ENCODE results near the gene PRDM11. TPM values are rescaled to one million over a fixed set of nuclear protein-coding genes. Genes with fewer than 3 reads are reported as not detected.
"Not testable (repeated sequence)": the region's sequence is repeated elsewhere in the genome, so short reads cannot be mapped to it uniquely, and the experiment has no call there.

The PRDM11 gene
- total RNA-seq, 1 donor from 2014 or later, result 18.3 TPM

DNA sequence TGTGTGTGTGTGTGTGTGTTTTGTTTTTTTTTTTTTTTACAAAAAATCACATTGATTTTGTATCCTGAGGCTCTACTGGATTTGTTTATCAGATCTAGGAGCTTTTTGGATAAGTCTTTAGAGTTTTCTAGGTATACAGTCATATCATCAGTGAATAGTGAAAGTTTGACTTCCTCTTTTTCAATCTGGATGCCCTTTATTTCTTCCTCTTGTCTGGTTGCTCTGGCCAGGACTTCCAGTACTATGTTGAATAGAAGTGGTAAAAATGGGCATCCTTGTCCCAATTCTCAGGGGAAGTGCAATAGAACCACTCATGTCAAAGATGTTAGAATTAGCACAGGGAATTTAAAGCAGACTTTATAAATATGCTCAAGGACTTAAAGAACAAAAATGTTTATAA is 32.6 kb upstream of the PRDM11 start:
- Histone ChIP-seq H3K27me3 (peaks cover 46% of the 10 kb centered on the region), H3K36me3 (no peaks in the 10 kb centered on the region), H3K4me1 (no peaks in the 10 kb centered on the region), H3K27ac (no peak overlapping the region), H3K4me3 (no peak overlapping the region), H3K9me3 (no peaks in the 10 kb centered on the region)
- intact Hi-C loops (cut with DNase I), result loop anchor here (5.0 kb wide), 2 partner anchors 178 to 218 kb away; no protein-coding TSS in a partner anchor
- TF ChIP-seq, protein P1, sequence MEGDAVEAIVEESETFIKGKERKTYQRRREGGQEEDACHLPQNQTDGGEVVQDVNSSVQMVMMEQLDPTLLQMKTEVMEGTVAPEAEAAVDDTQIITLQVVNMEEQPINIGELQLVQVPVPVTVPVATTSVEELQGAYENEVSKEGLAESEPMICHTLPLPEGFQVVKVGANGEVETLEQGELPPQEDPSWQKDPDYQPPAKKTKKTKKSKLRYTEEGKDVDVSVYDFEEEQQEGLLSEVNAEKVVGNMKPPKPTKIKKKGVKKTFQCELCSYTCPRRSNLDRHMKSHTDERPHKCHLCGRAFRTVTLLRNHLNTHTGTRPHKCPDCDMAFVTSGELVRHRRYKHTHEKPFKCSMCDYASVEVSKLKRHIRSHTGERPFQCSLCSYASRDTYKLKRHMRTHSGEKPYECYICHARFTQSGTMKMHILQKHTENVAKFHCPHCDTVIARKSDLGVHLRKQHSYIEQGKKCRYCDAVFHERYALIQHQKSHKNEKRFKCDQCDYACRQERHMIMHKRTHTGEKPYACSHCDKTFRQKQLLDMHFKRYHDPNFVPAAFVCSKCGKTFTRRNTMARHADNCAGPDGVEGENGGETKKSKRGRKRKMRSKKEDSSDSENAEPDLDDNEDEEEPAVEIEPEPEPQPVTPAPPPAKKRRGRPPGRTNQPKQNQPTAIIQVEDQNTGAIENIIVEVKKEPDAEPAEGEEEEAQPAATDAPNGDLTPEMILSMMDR (IDR thresholded peaks at IDR 0.05), result no peak
- DNase-seq, result no peak
- ATAC-seq, result no peak

DNA sequence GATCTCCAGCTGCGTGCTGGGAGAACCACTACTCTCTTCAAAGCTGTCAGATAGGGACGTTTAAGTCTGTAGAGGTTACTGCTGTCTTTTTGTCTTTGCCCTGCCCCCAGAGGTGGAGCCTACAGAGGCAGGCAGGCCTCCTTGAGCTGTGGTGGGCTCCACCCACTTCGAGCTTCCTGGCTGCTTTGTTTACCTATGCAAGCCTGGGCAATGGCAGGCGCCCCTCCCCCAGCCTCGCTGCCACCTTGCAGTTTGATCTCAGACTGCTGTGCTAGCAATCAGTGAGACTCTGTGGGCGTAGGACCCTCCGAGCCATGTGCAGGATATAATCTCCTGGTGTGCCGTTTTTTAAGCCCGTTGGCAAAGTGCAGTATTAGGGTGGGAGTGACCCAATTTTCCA is 18.6 kb upstream of the PRDM11 start:
- DNase-seq; H3K4me3 ChIP-seq; ATAC-seq; intact Hi-C loops (cut with DNase I); H3K27ac ChIP-seq; H3K36me3 ChIP-seq; H3K27me3 ChIP-seq; H3K4me1 ChIP-seq; H3K9me3 ChIP-seq: not testable (repeated sequence)

DNA sequence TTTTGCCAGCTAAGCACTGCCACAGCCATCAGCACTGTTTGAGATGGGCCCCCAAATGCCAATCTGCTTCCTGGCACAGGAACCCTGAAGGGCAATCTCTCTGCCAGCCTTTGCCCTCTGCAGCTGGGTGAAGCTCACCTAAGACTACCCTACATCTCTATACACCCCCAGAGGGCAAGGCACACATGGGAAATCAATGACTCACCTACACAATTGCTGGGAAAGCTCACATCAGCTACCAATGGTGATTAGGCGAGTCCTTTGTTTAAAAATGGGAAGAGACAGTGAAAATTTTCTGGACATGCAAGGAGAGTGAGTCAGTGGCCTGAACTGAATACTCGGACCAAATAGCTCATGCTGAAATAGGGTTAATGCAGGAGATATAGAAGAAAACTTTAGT is 12.6 kb upstream of the PRDM11 start:
- TF ChIP-seq, protein P1 (IDR thresholded peaks at IDR 0.05), result no peak
- Histone ChIP-seq H3K27me3 (peaks cover 16% of the 10 kb centered on the region), H3K4me3 (no peak overlapping the region), H3K27ac (no peak overlapping the region), H3K9me3 (no peaks in the 10 kb centered on the region), H3K4me1 (no peaks in the 10 kb centered on the region), H3K36me3 (no peaks in the 10 kb centered on the region)
- DNase-seq, result no peak
- ATAC-seq, result no peak
- intact Hi-C loops (cut with DNase I), result no loop called here

DNA sequence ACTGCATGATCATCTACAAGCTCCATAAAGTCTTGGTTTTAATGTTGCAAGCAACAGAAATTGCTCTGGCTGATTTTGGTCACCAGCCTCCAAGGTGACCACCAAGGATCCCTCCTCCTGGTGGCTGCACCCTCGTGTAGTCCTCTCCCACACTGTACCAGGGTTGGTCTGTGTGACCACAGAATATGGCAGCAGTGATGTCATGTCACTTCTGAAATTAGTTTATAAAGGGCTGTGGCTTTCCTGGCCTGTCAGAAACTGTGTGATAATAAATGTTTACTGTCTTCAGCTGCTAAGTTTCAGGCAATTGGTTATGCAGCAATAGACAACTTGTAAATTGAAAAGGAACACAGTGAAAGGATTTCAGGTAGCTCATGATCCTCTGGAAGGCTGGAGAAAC is 5.3 kb upstream of the PRDM11 start:
- intact Hi-C loops (cut with DNase I), result no loop called here
- TF ChIP-seq, protein P1 (IDR thresholded peaks at IDR 0.05), result no peak
- no peak for DNase-seq
- no peaks in the 10 kb centered on the region for H3K9me3 ChIP-seq
- H3K36me3 ChIP-seq, result no peaks in the 10 kb centered on the region
- ATAC-seq, result no peak
- no peak overlapping the region for H3K4me3 ChIP-seq
- H3K4me1 ChIP-seq, result no peaks in the 10 kb centered on the region
- no peak overlapping the region for H3K27ac ChIP-seq
- H3K27me3 ChIP-seq, result no peaks in the 10 kb centered on the region

DNA sequence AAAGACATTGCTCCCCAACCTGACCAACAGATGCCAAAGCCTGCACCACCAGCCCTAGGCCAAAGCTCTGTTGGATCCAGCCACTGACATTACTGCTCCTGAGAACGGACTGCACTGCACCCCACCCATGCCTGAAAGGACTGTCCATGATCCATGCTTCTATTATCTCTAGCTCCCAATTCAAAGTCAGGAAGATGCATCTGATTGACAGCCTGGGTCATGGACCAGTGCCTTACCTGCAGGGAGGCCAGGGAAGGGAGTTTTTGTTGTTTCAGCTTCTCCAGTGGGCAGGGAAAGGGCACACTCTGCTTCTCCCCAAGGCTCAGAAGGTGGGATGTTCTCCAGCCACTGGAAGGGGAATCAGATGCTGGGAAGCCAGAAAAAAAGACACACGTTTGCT is 4.8 kb upstream of the PRDM11 start:
- no peak overlapping the region for H3K4me3 ChIP-seq
- ATAC-seq (no peak), DNase-seq (no peak)
- no peaks in the 10 kb centered on the region for H3K4me1 ChIP-seq
- H3K36me3 ChIP-seq, result no peaks in the 10 kb centered on the region
- H3K27me3 ChIP-seq, result no peaks in the 10 kb centered on the region
- no peak overlapping the region for H3K27ac ChIP-seq
- intact Hi-C loops (cut with DNase I), result no loop called here
- TF ChIP-seq, protein P1 (IDR thresholded peaks at IDR 0.05), result no peak
- H3K9me3 ChIP-seq, result no peaks in the 10 kb centered on the region

DNA sequence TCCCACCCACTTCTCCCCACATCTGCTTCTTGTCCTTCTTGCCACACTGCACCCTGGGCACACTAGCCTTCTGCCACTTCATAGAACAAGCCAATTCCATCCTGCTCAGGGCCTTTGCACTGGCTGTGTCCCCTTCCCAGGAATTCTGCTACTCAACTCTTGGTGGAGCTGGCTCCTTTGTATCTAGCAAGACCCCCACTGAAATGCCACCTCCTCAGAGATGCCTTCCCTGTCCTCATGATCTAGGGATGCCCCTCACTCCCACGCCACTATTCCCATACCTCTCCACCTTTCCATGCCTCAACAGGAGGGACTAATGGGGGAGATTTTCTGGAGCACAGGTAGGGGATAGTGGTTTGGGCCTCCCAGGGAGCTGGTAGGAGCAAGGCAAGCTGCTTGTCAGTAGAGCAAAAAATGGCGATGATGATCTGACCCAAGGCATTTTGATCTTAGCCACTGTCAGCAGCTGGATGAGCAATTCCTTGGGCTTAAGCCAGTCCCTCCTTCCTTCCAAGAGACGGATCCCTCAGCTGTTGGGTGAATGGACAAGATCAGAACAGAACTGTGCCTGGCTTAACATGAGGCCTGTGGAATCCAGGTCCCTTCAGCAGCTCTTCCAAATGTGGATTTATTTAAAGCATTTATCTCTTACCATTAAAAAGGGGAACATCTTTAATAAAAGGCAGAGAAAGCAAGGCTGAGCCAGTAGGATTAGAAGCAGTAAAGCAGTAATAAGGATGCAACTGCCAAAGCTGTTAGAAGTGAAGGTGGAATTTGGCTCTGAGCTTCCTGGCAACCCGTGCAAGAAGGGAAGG is 4.0 kb upstream of the PRDM11 start:
- no peaks in the 10 kb centered on the region for H3K36me3 ChIP-seq
- DNase-seq (peak; percentile 8), ATAC-seq (no peak)
- TF ChIP-seq, protein P1 (IDR thresholded peaks at IDR 0.05), result no peak
- H3K4me3 ChIP-seq, result no peak overlapping the region
- H3K9me3 ChIP-seq, result no peaks in the 10 kb centered on the region
- intact Hi-C loops (cut with DNase I), result no loop called here
- H3K27me3 ChIP-seq, result no peaks in the 10 kb centered on the region
- H3K4me1 ChIP-seq, result no peaks in the 10 kb centered on the region
- H3K27ac ChIP-seq, result no peak overlapping the region
